Psoas muscle (tissue), 8 donors: Measurements from ENCODE around the gene TSPAN9. TPM values are rescaled to one million over a fixed set of nuclear protein-coding genes. Genes with fewer than 3 reads are reported as not detected.
"Not testable (repeated sequence)": the region's sequence is repeated elsewhere in the genome, so short reads cannot be mapped to it uniquely, and the experiment has no call there.

ENCODE experiments used
- ATAC-seq, 4 donors: fragments of 200-7000 bp; cut with Tn5 transposase; one replicate each; pipeline ENCODE4 v1.9.1; 2020; ENCODE audit warnings: moderate library complexity in 3 of 4, mild to moderate bottlenecking in 2 of 4
- DNase-seq, 2 donors: peaks; one replicate each; pipeline ENCODE4 v3.0.0-alpha.2; 2020
- H3K27ac ChIP-seq: fragments of 200-600 bp; one replicate; pipeline ENCODE4 v1.8.0; 2022
- H3K27me3 ChIP-seq, 3 donors: fragments of 200-600 bp in 1 of 3; one replicate each; pipeline versions ENCODE4 v1.6.1 to v1.8.0; 2013 to 2022; ENCODE audit warnings: low read length in 2 of 3, mild to moderate bottlenecking in 2 of 3, moderate library complexity in 1 of 3; ENCODE audit not compliant: insufficient read depth in 3 of 3
- H3K36me3 ChIP-seq, 2 donors: fragments of 200-600 bp in 1 of 2; one replicate each; pipeline versions ENCODE4 v1.6.1 to v1.8.0; 2013 to 2022; ENCODE audit warnings: low read depth in 1 of 2, mild to moderate bottlenecking in 1 of 2, moderate library complexity in 1 of 2; ENCODE audit not compliant: insufficient read depth in 1 of 2
- H3K4me1 ChIP-seq: fragments of 200-600 bp; one replicate; pipeline ENCODE4 v1.8.0; 2022
- H3K4me3 ChIP-seq: fragments of 200-600 bp; one replicate; pipeline ENCODE4 v1.8.0; 2022; ENCODE audit warnings: mild to moderate bottlenecking
- H3K9me3 ChIP-seq: fragments of 200-600 bp; one replicate; pipeline ENCODE4 v1.8.0; 2022
- WGBS, 3 donors: extraction: QIAGEN DNeasy Blood & Tissue Kit; methylation state at CpG; one replicate each; pipeline versions ENCODE4 v1.1.6 to v1.1.7; 2013; 5-methylcytosine and 5-hydroxymethylcytosine counted together
- intact Hi-C, 2 donors: fragments of 100-400 bp; cut with DNase I; formaldehyde crosslinking; loops; one replicate each; pipeline versions ENCODE4 v1.11.0 to v1.14.2; 2022
- polyA plus RNA-seq, 3 donors: library from polyadenylated mRNA; stranded (reverse); fragments of 200-250 nt; gene quantifications; one replicate each; pipeline ENCODE4 v1.2.3, GENCODE V29; 2013
- total RNA-seq, 4 donors: library from RNA; stranded (reverse); fragmentation: NEBNext Ultra II Directional in 2 of 4; extraction: Animal tissue kit (Norgen Biotek cat#: 25700) in 2 of 4; gene quantifications; one replicate each; pipeline versions ENCODE4 v1.2.1 to v1.2.4, GENCODE V29; 2021 to 2023
- TF ChIP-seq, protein P1 (sequence below): fragments of 200-600 bp; IDR thresholded peaks from one replicate; pipeline ENCODE4 v1.8.0; 2022; ENCODE audit warnings: antibody characterized with exemption
- donor health status: healthy with polysubstance abuse.
- donor health status: DM: no; HTN: no; CAD: no; lungs with moderate emphysema.
- donor health status: Bipolar disorder and iron deficiency.
- donor health status: healthy.
- donor health status: DM: yes; HTN: yes; CAD: no.
- donor health status: DM: no; HTN: no; CAD: no.
- donor health status: DM: no; HTN: no; CAD: no.
- donor health status: DM: yes; HTN: yes; CAD: no.

The TSPAN9 gene
- total and polyA plus RNA-seq, 7 donors = 6.4 to 28.0 (median 11.6) TPM

DNA sequence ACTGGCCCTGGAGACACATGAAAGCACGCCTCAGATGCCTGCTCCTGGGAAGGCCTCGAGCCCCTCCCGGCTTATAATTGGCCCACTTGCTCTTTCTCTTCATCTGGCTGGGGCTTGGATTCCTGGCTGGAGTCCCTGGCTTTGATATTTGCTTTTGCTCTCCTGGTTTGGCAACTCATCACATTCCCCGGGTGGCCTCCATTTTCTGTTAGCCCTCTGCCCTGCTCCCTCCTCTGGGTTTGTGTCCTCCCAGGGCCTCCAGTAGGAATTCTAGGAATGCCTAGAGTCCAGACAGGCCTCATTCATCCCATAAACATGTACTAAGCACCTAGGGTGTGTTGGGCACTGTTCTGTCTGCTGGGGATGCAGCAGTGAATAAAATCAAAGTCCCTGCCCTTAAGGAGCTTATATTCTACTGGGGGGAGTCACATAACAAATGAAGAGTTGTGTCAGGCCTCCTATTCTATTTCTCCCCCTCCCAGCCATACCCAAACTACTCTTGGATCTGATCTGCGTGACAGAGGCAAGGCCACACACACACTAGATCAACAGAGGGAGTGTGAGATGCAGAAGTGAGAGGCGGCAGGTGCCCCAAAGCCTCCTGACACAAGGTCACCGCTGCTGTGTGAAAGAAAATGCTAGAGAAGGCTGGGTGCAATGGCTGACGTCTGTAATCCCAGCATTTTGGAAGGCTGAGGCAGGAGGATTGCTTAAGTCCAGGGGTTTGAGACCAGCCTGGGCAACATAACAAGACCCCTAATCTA, 21.3 kb upstream of the TSPAN9 start:
- Histone ChIP-seq H3K9me3 (no peaks in the 10 kb centered on the region), H3K27me3 (no peaks in the 10 kb centered on the region), H3K27ac (no peak overlapping the region), H3K4me1 (no peaks in the 10 kb centered on the region), H3K36me3 (peaks cover 0 to 3% of the 10 kb centered on the region in 2 donors), H3K4me3 (no peak overlapping the region)
- 77 to 81% (median 81%) methylated on average over 8 of the region's 8 CpGs for WGBS, 3 donors
- intact Hi-C loops = no loop called here
- ATAC-seq (no peak), DNase-seq (no peak)
- TF ChIP-seq, protein P1, sequence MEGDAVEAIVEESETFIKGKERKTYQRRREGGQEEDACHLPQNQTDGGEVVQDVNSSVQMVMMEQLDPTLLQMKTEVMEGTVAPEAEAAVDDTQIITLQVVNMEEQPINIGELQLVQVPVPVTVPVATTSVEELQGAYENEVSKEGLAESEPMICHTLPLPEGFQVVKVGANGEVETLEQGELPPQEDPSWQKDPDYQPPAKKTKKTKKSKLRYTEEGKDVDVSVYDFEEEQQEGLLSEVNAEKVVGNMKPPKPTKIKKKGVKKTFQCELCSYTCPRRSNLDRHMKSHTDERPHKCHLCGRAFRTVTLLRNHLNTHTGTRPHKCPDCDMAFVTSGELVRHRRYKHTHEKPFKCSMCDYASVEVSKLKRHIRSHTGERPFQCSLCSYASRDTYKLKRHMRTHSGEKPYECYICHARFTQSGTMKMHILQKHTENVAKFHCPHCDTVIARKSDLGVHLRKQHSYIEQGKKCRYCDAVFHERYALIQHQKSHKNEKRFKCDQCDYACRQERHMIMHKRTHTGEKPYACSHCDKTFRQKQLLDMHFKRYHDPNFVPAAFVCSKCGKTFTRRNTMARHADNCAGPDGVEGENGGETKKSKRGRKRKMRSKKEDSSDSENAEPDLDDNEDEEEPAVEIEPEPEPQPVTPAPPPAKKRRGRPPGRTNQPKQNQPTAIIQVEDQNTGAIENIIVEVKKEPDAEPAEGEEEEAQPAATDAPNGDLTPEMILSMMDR = no peak

DNA sequence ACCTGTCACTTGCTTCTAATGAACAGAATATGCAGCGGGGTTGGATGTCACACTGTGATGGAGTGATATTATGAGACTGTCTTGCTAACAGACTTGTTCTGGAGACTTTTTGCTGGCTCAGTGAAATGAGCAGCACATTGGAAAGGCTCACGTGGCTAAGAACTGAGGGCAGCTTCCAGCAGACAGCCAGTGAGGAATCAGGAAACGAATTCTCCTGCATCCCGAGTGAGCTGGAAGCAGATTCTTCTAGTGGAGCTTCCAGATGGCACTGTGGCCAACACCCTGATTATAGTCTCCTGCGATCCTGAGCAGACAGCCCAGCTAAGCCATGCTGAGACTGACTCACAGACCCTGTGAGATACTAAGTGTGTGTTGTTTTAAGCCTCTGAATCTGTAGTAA, 16.1 kb upstream of the TSPAN9 start:
- Histone ChIP-seq H3K36me3 (peaks cover 0 to 3% of the 10 kb centered on the region in 2 donors), H3K4me1 (peaks cover 5% of the 10 kb centered on the region), H3K27ac (no peak overlapping the region), H3K27me3 (no peaks in the 10 kb centered on the region), H3K9me3 (peaks cover 6% of the 10 kb centered on the region), H3K4me3 (no peak overlapping the region)
- TF ChIP-seq, protein P1 = no peak
- ATAC-seq = peak in 3 of 4 donors; percentile 9 to 40 (median 32)
- intact Hi-C loops = no loop called here
- no peak for DNase-seq
- WGBS, 3 donors = 29 to 54% (median 35%) methylated on average over 5 of the region's 5 CpGs

DNA sequence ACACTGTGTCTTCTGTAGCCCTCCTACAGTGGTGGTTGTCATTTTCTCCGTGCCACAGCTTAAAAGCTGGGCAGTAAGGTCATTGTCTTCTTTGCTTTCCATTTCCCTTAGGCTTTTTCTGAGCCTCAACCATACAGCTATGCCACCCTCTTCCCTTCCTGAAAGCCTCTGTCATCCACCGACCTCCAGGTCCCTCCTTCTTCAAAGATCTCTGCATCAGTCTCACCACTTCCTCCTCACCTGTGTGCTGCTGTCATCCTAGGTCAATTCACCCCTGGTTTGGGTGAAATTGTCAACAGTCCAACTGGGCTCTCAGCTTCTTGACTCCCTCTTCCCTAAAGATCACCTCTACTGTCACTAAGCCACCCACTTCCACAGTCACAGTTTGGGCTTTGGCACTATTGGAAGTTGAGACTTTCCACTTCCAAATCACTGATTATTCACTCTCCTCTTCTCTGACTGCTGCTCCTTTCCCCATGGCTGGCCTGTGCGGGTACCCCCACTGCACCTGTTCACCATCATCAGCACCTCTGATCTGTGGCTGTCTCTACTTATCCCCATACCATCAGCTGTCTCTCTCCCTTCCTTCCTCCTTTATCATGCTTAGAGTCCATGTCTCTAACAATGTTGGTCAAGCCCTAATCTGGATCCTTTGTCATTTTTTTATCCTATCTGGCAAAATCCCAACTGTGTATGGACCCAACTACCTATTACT, 15.5 kb upstream of the TSPAN9 start:
- Histone ChIP-seq H3K4me1 (peaks cover 5% of the 10 kb centered on the region), H3K9me3 (peaks cover 6% of the 10 kb centered on the region), H3K36me3 (peaks cover 0 to 3% of the 10 kb centered on the region in 2 donors), H3K27me3 (no peaks in the 10 kb centered on the region), H3K27ac (no peak overlapping the region), H3K4me3 (no peak overlapping the region)
- intact Hi-C loops = no loop called here
- ATAC-seq (peak in 1 of 4 donors; percentile 25), DNase-seq (no peak)
- TF ChIP-seq, protein P1 = no peak
- 62 to 78% (median 73%) methylated on average over 3 of the region's 3 CpGs for WGBS, 3 donors

DNA sequence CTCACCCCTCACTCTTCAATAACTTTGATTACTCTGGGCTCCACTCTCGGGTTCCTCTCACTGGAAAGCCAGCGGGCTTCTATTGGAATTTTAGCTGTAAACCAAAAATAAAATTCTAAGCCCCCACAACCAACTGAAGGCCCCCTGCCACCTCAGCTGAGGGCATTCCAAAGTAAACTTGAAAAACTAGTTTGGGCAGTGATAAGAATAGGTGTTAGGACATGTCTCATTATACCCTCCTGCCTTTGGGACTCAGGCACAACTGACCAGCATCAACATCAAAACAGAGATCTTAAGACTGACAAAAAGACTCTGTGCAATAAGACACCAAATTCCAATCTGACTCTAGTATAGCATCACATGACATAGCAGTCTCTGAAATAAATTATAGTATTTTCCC, 11.9 kb upstream of the TSPAN9 start:
- TF ChIP-seq, protein P1 = no peak
- intact Hi-C loops = no loop called here
- 87 to 89% (median 88%) methylated on average over 2 of the region's 2 CpGs for WGBS, 3 donors
- H3K27me3 ChIP-seq = no peaks in the 10 kb centered on the region
- H3K27ac ChIP-seq = no peak overlapping the region
- ATAC-seq (no peak), DNase-seq (no peak)
- H3K9me3 ChIP-seq = peaks cover 6% of the 10 kb centered on the region
- peaks cover 5% of the 10 kb centered on the region for H3K4me1 ChIP-seq
- no peaks in the 10 kb centered on the region for H3K36me3 ChIP-seq
- no peak overlapping the region for H3K4me3 ChIP-seq

DNA sequence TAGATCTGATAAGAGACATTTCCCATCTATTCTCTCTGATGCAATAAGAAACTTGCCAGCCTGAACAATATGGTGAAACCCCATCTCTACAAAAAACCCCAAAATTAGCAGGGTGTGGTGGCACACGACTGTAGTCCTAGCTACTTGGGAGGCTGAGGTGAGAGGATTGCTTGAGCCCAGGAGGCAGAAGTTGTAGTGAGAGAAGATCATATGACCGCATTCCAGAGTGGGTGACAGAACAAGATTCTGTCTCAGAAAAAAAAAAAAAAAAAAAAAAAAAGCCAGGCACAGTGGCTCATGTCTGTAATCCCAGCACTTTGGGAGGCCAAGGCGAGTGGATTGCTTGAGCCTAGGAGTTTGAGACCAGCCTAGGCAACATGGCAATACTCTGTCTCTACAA, 11.3 kb upstream of the TSPAN9 start:
- H3K9me3 ChIP-seq, ATAC-seq, intact Hi-C loops, H3K4me3 ChIP-seq, H3K36me3 ChIP-seq, H3K27me3 ChIP-seq, DNase-seq, H3K27ac ChIP-seq, H3K4me1 ChIP-seq: not testable (repeated sequence)
- WGBS, 3 donors = 96 to 97% (median 96%) methylated on average over 3 of the region's 3 CpGs
